ENCODE measurements around the gene CYP4X1.
"Not testable (repeated sequence)": the region's sequence is repeated elsewhere in the genome, so short reads cannot be mapped to it uniquely, and the experiment has no call there.

The CYP4X1 gene

GRCh38 chr1:47067097-47067594 is 43.7 kb downstream of the CYP4X1 start, which contains the start of gene CYP4Z1:
TSS of gene CYP4Z1 (plus strand) at chr1:47067231. CDS start at chr1:47067491, 260 bp downstream.
- DNase-seq, result no peak
- intact Hi-C loops (cut with DNase I), result no loop called here

- intact Hi-C loops (cut with DNase I); DNase-seq: not testable (repeated sequence)
Observed at GRCh38 chr1:47069080-47069479, 45.6 kb downstream of the CYP4X1 start.

DNA sequence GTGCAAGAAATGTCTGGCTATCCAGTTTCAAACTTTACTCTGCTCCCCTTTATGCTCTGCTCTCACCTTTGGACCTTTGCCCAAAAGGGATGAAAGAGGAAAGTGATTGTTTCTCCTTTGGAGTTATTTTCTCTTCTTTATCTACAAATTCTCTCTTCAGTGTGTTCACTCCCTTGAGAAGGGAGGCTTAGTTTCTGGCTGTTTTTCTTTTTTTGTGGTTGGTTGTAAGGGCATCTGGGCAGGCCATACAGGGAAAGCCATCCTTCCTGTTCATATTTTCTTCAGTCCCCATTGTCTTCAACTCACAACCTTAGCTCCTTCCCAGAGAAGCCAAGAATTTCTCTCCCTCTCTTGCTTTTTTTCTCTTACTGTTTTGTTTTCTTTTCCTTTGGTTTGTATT is 46.0 kb downstream of the CYP4X1 start:
- DNase-seq; intact Hi-C loops (cut with DNase I): not testable (repeated sequence)

- peak in 26 of 42 donors; percentile 6 to 70 (median 26) for DNase-seq
- intact Hi-C loops (cut with DNase I), result not testable (repeated sequence)
Observed at GRCh38 chr1:47089356-47089755, 65.9 kb downstream of the CYP4X1 start.

DNA sequence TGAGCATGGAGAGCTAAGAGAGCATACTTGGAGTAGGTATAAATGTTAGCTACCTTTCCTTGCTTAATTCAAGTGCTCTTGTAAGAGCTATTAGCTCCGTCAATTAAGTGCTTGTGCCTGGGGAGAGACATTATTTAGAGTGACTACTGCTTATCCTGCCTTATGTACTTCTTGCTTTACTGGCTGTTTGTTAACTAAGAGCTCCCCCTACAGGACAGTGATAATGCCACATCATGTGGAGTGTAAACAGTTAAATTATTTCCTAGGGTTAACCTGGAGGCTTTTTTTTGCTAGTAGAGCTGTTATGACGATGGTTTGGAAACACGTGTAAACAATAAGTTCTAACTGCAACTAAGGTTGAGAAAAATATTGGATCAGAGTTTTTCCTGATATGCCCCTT is 68.0 kb downstream of the CYP4X1 start:
- intact Hi-C loops (cut with DNase I); DNase-seq: not testable (repeated sequence)

Data from head of caudate nucleus (tissue), 42 donors.